ENCODE results near the gene ELAVL3.

GRCh38 chr19:11479090-11479897 is 1.6 kb downstream of the ELAVL3 start:
- no peak for TF ChIP-seq BHLHE40 (IDR thresholded peaks at IDR 0.05; ENCODE audit: low read depth, low read length)
- TF ChIP-seq FOS (IDR thresholded peaks at IDR 0.05; ENCODE audit: low read depth, low read length): no peak
